Measurements from ENCODE around the gene RABGAP1L.

Gene RABGAP1L

DNA sequence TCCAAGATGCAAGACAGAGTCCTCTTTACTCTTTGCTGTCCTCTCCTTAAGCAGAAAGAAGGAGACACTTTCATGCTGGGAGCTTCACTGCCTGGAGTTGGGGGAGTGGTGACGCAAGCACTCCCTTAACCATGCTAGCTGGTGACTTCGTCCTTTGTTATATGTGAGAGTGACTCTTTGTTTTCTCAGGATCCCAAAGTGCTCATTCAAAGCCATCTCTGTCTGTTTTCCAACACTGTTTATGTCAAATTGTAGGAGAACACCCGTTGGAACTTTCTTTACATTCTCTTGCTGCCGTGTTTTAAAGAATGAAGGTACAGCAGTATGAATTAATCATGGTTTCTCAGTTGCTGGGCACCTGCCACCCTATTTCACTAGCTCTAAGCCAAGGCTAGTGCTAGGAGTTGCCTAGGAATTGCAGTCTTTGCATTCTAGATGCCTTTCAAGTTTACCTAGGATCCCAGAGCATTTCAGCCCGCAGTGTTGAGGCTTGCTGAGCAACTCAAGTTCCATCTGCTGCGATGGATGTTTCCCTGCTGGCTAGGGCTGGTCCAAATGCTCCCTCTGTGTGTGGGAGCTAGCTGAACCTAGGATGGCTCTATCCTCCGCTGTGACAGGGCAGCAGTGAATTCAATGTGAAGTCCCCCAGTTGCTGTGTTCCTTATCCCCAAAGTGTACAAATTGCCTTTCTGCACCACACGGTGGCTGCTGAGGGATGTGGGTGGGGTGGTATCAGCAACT is 205.8 kb downstream of the RABGAP1L start:
- H3K4me3 ChIP-seq (ENCODE audit: low read depth, low read length): no peak overlapping the region
- DNase-seq (ENCODE audit: low read depth): no peak
- TF ChIP-seq, protein P1, sequence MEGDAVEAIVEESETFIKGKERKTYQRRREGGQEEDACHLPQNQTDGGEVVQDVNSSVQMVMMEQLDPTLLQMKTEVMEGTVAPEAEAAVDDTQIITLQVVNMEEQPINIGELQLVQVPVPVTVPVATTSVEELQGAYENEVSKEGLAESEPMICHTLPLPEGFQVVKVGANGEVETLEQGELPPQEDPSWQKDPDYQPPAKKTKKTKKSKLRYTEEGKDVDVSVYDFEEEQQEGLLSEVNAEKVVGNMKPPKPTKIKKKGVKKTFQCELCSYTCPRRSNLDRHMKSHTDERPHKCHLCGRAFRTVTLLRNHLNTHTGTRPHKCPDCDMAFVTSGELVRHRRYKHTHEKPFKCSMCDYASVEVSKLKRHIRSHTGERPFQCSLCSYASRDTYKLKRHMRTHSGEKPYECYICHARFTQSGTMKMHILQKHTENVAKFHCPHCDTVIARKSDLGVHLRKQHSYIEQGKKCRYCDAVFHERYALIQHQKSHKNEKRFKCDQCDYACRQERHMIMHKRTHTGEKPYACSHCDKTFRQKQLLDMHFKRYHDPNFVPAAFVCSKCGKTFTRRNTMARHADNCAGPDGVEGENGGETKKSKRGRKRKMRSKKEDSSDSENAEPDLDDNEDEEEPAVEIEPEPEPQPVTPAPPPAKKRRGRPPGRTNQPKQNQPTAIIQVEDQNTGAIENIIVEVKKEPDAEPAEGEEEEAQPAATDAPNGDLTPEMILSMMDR (IDR thresholded peaks at IDR 0.05; ENCODE audit: low read depth, low read length, missing control alignments): no peak

DNA sequence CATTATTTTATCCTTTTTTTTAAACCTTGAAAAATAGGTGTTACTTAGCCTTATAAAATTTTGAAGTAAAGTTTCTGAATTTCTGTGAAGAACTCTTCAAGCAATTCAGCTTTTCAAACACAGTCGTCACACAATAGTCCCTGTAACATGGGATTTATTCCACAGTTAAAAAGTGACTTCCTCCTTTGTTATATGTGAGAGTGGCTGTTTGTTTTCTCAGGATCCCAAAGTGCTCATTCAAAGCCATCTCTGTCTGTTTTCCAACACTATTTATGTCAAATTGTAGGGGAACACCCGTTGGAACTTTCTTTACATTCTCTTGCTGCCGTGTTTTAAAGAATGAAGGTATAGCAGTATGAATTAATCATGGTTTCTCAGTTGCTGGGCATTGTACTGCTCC is 207.6 kb downstream of the RABGAP1L start:
- no peak overlapping the region for H3K4me3 ChIP-seq (ENCODE audit: low read depth, low read length)
- TF ChIP-seq, protein P1 (IDR thresholded peaks at IDR 0.05; ENCODE audit: low read depth, low read length, missing control alignments): no peak
- no peak for DNase-seq (ENCODE audit: low read depth)

DNA sequence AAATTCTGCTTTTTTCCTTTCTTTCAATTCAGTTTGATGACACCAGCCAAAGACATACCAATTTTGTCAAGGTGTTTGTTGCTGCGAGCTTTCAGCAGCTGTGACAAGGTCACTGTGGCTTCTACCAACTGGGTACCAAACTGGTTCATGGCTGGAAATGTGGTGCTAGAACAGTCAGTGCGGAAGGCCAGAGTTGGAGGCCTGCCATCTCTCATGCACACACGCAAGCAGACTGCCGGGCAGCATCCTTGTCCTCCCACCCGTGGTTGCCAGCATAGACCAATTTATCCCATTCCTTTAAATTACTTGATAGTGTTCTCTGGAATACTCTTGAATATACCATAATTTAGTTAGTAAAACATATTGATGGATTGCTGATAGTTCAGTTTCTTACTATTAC is 208.6 kb downstream of the RABGAP1L start:
- no peak overlapping the region for H3K4me3 ChIP-seq (ENCODE audit: low read depth, low read length)
- no peak for DNase-seq (ENCODE audit: low read depth)
- TF ChIP-seq, protein P1 (IDR thresholded peaks at IDR 0.05; ENCODE audit: low read depth, low read length, missing control alignments): no peak

DNA sequence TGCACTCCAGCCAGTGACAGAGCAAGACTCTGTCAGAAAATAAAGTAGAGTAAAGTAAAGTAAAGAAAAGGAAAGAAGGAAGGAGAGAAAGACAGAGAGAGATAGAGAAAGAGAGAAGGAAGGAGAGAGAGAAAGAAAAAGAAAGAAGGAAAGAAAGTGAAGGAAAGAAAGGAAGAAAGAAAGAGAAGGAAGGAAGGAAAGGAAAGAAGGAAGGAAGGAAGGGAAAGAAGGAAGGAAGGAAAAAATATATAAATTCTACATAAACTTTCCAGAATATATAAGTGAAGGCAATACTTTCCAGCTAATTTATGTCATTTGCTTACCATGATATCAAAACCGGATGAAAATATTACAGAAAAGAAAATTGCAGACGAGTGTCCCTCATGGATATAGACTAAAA is 216.7 kb downstream of the RABGAP1L start:
- TF ChIP-seq, protein P1 (IDR thresholded peaks at IDR 0.05; ENCODE audit: low read depth, low read length, missing control alignments): no peak
- no peak for DNase-seq (ENCODE audit: low read depth)
- no peak overlapping the region for H3K4me3 ChIP-seq (ENCODE audit: low read depth, low read length)

DNA sequence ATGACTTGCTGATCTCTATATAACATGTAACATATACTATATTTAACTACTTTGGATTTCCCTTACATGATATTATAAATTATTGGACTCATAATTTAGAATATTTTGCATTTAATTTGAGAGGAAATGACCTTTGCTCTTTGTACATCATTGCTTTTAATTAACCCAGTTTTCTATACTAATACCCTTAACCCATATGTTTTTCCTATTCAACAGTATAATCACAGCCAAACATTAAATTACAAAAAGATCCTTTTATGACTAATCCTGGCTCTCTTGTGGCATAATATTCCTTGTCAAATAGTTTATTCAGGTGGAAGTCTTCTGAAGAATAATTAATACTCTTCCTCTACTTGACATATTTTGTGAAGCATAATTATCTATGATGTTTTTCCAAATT is 232.4 kb downstream of the RABGAP1L start:
- DNase-seq (ENCODE audit: low read depth): no peak
- TF ChIP-seq, protein P1 (IDR thresholded peaks at IDR 0.05; ENCODE audit: low read depth, low read length, missing control alignments): no peak
- no peak overlapping the region for H3K4me3 ChIP-seq (ENCODE audit: low read depth, low read length)

DNA sequence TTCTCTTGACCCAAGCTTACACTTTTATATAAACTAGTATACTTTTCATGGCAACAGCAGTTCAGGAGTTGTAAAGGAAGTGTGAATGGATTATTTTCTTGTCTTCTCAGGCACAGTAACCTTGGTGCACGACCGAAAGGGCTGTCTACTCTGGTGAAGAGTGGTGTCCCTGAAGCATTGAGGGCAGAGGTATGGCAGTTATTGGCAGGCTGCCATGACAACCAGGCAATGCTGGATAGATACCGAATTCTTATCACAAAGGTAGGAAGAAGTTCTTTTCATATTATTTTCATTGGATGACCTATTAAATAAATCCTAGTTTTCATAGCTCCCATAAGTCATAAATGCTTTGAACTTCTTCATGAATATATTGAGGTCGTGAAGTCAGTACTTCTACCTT is 234.6 kb downstream of the RABGAP1L start:
- DNase-seq (ENCODE audit: low read depth): no peak
- TF ChIP-seq, protein P1 (IDR thresholded peaks at IDR 0.05; ENCODE audit: low read depth, low read length, missing control alignments): no peak
- no peak overlapping the region for H3K4me3 ChIP-seq (ENCODE audit: low read depth, low read length)

DNA sequence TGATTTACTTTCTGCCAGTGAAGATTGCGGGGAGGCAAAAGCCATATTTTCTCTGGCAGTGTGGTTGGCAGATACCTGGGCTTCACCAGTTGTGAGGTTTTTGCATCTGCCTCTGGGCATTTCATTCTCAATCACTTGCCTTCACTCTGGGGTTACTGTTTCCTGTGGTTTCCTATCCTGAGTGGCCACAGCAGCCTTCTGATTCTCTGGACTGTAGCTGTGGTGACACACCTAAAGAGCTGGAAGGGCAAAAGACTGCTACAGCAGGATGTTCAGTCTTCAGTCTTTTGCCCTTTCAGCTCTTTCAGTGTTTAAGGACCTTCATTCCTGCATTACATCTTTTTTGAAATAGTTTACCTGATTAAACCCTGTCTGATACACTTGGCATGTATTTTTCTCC is 237.9 kb downstream of the RABGAP1L start:
- no peak overlapping the region for H3K4me3 ChIP-seq (ENCODE audit: low read depth, low read length)
- DNase-seq (ENCODE audit: low read depth): no peak
- TF ChIP-seq, protein P1 (IDR thresholded peaks at IDR 0.05; ENCODE audit: low read depth, low read length, missing control alignments): no peak

Data from GM12864 (cell line).